Measurements from ENCODE around the gene VTI1A. TPM values are rescaled to one million over a fixed set of nuclear protein-coding genes. Genes with fewer than 3 reads are reported as not detected.

The VTI1A gene
- total RNA-seq, 3 donors from 2014 or later, result 36.2 to 55.9 (median 44.4) TPM

- intact Hi-C loops (cut with DNase I, micrococcal nuclease), result no loop called here
- DNase-seq (no peak), ATAC-seq (no peak)
- Histone ChIP-seq H3K4me1 (ENCODE audit: low read depth) (peaks cover 4% of the 10 kb centered on the region), H3K36me3 (ENCODE audit: low read depth) (no peaks in the 10 kb centered on the region), H3K4me3 (no peak overlapping the region), H3K9me3 (no peaks in the 10 kb centered on the region)
- no peak for TF ChIP-seq CTCF (IDR thresholded peaks at IDR 0.05)
These were observed 369.9 kb downstream of the VTI1A start for GRCh38 chr10:112816891-112817290.

- H3K36me3 ChIP-seq (ENCODE audit: low read depth), result no peaks in the 10 kb centered on the region
- intact Hi-C loops (cut with DNase I, micrococcal nuclease), result no loop called here
- no peak for TF ChIP-seq CTCF (IDR thresholded peaks at IDR 0.05)
- ATAC-seq (no peak), DNase-seq (no peak)
- no peaks in the 10 kb centered on the region for H3K9me3 ChIP-seq
- H3K4me3 ChIP-seq, result no peak overlapping the region
- H3K4me1 ChIP-seq (ENCODE audit: low read depth), result no peaks in the 10 kb centered on the region
These were observed 371.2 kb downstream of the VTI1A start for GRCh38 chr10:112817981-112818777.

- no peaks in the 10 kb centered on the region for H3K9me3 ChIP-seq
- intact Hi-C loops (cut with DNase I, micrococcal nuclease), result no loop called here
- no peak overlapping the region for H3K4me3 ChIP-seq
- ATAC-seq (no peak), DNase-seq (no peak)
- no peaks in the 10 kb centered on the region for H3K36me3 ChIP-seq (ENCODE audit: low read depth)
- no peak for TF ChIP-seq CTCF (IDR thresholded peaks at IDR 0.05)
- no peaks in the 10 kb centered on the region for H3K4me1 ChIP-seq (ENCODE audit: low read depth)
These were observed 372.2 kb downstream of the VTI1A start for GRCh38 chr10:112819231-112819630.

GRCh38 chr10:112820320-112820719, 373.3 kb downstream of the VTI1A start:
- DNase-seq, result no peak
- no peak for TF ChIP-seq CTCF (IDR thresholded peaks at IDR 0.05)
- intact Hi-C loops (cut with DNase I, micrococcal nuclease), result no loop called here
- H3K9me3 ChIP-seq, result no peaks in the 10 kb centered on the region
- H3K4me1 ChIP-seq (ENCODE audit: low read depth), result no peaks in the 10 kb centered on the region
- no peak overlapping the region for H3K4me3 ChIP-seq
- no peaks in the 10 kb centered on the region for H3K36me3 ChIP-seq (ENCODE audit: low read depth)
- ATAC-seq, result no peak

GRCh38 chr10:112821038-112821437, 374.0 kb downstream of the VTI1A start:
- no peaks in the 10 kb centered on the region for H3K4me1 ChIP-seq (ENCODE audit: low read depth)
- no peak for TF ChIP-seq CTCF (IDR thresholded peaks at IDR 0.05)
- ATAC-seq (no peak), DNase-seq (no peak)
- no peak overlapping the region for H3K4me3 ChIP-seq
- no peaks in the 10 kb centered on the region for H3K9me3 ChIP-seq
- intact Hi-C loops (cut with DNase I, micrococcal nuclease), result no loop called here
- no peaks in the 10 kb centered on the region for H3K36me3 ChIP-seq (ENCODE audit: low read depth)
